Measurements from ENCODE around the gene CAPZA3. TPM values are rescaled to one million over a fixed set of nuclear protein-coding genes. Genes with fewer than 3 reads are reported as not detected.

The CAPZA3 gene
- total and polyA plus RNA-seq, 2 experiments from 2014 or later: not detected

DNA sequence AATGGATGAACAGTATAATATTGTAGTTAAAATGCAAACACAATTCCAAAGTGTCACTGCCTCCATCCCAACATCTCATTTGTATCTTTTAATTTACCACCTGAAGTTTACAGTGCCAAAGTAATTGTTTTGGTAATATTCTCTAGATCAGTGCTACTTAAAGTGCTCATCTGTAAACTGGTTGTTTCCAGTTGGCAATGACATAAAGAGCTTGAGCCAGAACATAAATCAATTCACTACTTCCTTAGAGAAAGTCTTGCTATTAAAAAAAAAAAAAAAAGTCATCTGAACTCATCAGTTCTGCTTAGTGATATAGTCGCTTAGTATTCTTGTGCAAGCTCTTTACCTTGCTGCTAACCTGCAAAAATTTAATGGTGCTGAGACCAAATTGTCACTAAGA, 16.5 kb upstream of the CAPZA3 start:
- Histone ChIP-seq H3K27ac (ENCODE audit: low read depth) (no peak overlapping the region), H3K27me3 (ENCODE audit: insufficient read depth) (no peaks in the 10 kb centered on the region), H3K9me2 (ENCODE audit: insufficient read depth) (no peaks in the 10 kb centered on the region), H3K4me2 (no peak overlapping the region), H2AFZ (no peak overlapping the region), H4K20me1 (replicated peaks; ENCODE audit: insufficient read depth) (no peaks in the 10 kb centered on the region), H3K79me2 (replicated peaks; ENCODE audit: insufficient read depth) (no peaks in the 10 kb centered on the region), H3K4me3 (no peak overlapping the region), H3F3A (replicated peaks; ENCODE audit: low read depth) (no peaks in the 10 kb centered on the region), H3K4me1 (ENCODE audit: insufficient read depth) (no peaks in the 10 kb centered on the region), H3K36me3 (ENCODE audit: insufficient read depth) (no peaks in the 10 kb centered on the region)
- no peak overlapping the region for H3K4me3 Mint-ChIP-seq
- H3K36me3 Mint-ChIP-seq (ENCODE audit: low read depth): no peaks in the 10 kb centered on the region
- ATAC-seq (no peak), DNase-seq (ENCODE audit: low spot score) (no peak)
- no peaks in the 10 kb centered on the region; the same call in 2 of the 3 replicates for H3K9me3 Mint-ChIP-seq
- no peaks in the 10 kb centered on the region for H3K4me1 Mint-ChIP-seq
- TF ChIP-seq ZNF114 (CRISPR knock-in tag; IDR thresholded peaks at IDR 0.05) (no peak), EZH2phosphoT487 (IDR thresholded peaks at IDR 0.05; ENCODE audit: unreplicated experiment) (no peak)
- TF ChIP-seq, protein P1, sequence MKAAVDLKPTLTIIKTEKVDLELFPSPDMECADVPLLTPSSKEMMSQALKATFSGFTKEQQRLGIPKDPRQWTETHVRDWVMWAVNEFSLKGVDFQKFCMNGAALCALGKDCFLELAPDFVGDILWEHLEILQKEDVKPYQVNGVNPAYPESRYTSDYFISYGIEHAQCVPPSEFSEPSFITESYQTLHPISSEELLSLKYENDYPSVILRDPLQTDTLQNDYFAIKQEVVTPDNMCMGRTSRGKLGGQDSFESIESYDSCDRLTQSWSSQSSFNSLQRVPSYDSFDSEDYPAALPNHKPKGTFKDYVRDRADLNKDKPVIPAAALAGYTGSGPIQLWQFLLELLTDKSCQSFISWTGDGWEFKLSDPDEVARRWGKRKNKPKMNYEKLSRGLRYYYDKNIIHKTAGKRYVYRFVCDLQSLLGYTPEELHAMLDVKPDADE (IDR thresholded peaks at IDR 0.05): no peak
- H3K27me3 Mint-ChIP-seq (ENCODE audit: insufficient read depth, low read depth, poor library complexity): no peaks in the 10 kb centered on the region
- no peak overlapping the region for H3K27ac Mint-ChIP-seq

DNA sequence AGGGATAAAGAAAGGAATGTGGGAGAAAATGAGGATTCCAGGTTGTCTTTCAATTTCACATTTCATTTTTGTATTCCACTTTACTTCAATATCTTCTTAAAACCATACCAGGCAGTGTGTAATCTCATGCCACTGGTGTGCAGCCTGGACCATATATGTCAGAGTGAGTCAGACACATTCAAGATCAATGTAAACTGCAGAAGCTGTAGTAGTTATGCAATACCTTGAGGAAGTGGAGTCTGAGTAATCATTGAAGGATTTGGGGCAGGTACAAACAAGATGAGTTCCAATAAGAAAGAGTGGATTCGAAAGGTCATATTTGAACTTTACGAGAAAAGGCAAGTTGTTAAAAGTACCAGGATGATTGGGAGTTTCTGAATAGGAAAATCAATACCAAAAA, 14.2 kb upstream of the CAPZA3 start:
- H3K36me3 Mint-ChIP-seq (ENCODE audit: low read depth): no peaks in the 10 kb centered on the region
- H3K4me2 ChIP-seq: no peak overlapping the region
- no peaks in the 10 kb centered on the region; the same call in 2 of the 3 replicates for H3K9me3 Mint-ChIP-seq
- H3K4me1 Mint-ChIP-seq: no peaks in the 10 kb centered on the region; the same call in 2 of the 3 replicates
- H3F3A ChIP-seq (replicated peaks; ENCODE audit: low read depth): no peaks in the 10 kb centered on the region
- DNase-seq (ENCODE audit: low spot score) (no peak), ATAC-seq (no peak)
- no peak overlapping the region; the same call in 1 of the 2 replicates for H2AFZ ChIP-seq
- no peak overlapping the region for H3K4me3 Mint-ChIP-seq
- no peaks in the 10 kb centered on the region for H4K20me1 ChIP-seq (replicated peaks; ENCODE audit: insufficient read depth)
- H3K36me3 ChIP-seq (ENCODE audit: insufficient read depth): no peaks in the 10 kb centered on the region
- H3K27ac Mint-ChIP-seq: no peak overlapping the region
- H3K27ac ChIP-seq (ENCODE audit: low read depth): no peak overlapping the region
- H3K27me3 ChIP-seq (ENCODE audit: insufficient read depth): no peaks in the 10 kb centered on the region
- H3K9me2 ChIP-seq (ENCODE audit: insufficient read depth): no peaks in the 10 kb centered on the region
- H3K4me1 ChIP-seq (ENCODE audit: insufficient read depth): no peaks in the 10 kb centered on the region
- H3K79me2 ChIP-seq (replicated peaks; ENCODE audit: insufficient read depth): no peaks in the 10 kb centered on the region
- H3K27me3 Mint-ChIP-seq (ENCODE audit: insufficient read depth, low read depth, poor library complexity): no peaks in the 10 kb centered on the region
- no peak overlapping the region for H3K4me3 ChIP-seq
- TF ChIP-seq JUNB (IDR thresholded peaks at IDR 0.05; ENCODE audit: unreplicated experiment) (no peak), POLR2AphosphoS5 (IDR thresholded peaks at IDR 0.05; ENCODE audit: low read depth) (no peak), ZNF331 (CRISPR knock-in tag; IDR thresholded peaks at IDR 0.05; ENCODE audit: low read depth) (no peak), CREB1 (CRISPR knock-in tag; IDR thresholded peaks at IDR 0.05; ENCODE audit: low read depth) (no peak), EZH2 (IDR thresholded peaks at IDR 0.05; ENCODE audit: low read depth, unreplicated experiment) (no peak), NANOG (IDR thresholded peaks at IDR 0.05; ENCODE audit: borderline replicate concordance) (no peak)
- TF ChIP-seq, protein P1 (IDR thresholded peaks at IDR 0.05): no peak
- TF ChIP-seq, protein P2, sequence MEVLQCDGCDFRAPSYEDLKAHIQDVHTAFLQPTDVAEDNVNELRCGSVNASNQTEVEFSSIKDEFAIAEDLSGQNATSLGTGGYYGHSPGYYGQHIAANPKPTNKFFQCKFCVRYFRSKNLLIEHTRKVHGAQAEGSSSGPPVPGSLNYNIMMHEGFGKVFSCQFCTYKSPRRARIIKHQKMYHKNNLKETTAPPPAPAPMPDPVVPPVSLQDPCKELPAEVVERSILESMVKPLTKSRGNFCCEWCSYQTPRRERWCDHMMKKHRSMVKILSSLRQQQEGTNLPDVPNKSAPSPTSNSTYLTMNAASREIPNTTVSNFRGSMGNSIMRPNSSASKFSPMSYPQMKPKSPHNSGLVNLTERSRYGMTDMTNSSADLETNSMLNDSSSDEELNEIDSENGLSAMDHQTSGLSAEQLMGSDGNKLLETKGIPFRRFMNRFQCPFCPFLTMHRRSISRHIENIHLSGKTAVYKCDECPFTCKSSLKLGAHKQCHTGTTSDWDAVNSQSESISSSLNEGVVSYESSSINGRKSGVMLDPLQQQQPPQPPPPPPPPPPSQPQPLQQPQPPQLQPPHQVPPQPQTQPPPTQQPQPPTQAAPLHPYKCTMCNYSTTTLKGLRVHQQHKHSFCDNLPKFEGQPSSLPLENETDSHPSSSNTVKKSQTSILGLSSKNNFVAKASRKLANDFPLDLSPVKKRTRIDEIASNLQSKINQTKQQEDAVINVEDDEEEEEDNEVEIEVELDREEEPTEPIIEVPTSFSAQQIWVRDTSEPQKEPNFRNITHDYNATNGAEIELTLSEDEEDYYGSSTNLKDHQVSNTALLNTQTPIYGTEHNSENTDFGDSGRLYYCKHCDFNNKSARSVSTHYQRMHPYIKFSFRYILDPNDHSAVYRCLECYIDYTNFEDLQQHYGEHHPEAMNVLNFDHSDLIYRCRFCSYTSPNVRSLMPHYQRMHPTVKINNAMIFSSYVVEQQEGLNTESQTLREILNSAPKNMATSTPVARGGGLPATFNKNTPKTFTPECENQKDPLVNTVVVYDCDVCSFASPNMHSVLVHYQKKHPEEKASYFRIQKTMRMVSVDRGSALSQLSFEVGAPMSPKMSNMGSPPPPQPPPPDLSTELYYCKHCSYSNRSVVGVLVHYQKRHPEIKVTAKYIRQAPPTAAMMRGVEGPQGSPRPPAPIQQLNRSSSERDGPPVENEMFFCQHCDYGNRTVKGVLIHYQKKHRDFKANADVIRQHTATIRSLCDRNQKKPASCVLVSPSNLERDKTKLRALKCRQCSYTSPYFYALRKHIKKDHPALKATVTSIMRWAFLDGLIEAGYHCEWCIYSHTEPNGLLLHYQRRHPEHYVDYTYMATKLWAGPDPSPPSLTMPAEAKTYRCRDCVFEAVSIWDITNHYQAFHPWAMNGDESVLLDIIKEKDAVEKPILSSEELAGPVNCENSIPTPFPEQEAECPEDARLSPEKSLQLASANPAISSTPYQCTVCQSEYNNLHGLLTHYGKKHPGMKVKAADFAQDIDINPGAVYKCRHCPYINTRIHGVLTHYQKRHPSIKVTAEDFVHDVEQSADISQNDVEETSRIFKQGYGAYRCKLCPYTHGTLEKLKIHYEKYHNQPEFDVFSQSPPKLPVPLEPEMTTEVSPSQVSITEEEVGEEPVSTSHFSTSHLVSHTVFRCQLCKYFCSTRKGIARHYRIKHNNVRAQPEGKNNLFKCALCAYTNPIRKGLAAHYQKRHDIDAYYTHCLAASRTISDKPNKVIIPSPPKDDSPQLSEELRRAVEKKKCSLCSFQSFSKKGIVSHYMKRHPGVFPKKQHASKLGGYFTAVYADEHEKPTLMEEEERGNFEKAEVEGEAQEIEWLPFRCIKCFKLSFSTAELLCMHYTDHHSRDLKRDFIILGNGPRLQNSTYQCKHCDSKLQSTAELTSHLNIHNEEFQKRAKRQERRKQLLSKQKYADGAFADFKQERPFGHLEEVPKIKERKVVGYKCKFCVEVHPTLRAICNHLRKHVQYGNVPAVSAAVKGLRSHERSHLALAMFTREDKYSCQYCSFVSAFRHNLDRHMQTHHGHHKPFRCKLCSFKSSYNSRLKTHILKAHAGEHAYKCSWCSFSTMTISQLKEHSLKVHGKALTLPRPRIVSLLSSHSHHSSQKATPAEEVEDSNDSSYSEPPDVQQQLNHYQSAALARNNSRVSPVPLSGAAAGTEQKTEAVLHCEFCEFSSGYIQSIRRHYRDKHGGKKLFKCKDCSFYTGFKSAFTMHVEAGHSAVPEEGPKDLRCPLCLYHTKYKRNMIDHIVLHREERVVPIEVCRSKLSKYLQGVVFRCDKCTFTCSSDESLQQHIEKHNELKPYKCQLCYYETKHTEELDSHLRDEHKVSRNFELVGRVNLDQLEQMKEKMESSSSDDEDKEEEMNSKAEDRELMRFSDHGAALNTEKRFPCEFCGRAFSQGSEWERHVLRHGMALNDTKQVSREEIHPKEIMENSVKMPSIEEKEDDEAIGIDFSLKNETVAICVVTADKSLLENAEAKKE (CRISPR knock-in tag; IDR thresholded peaks at IDR 0.05): no peak
- TF ChIP-seq, protein P3, sequence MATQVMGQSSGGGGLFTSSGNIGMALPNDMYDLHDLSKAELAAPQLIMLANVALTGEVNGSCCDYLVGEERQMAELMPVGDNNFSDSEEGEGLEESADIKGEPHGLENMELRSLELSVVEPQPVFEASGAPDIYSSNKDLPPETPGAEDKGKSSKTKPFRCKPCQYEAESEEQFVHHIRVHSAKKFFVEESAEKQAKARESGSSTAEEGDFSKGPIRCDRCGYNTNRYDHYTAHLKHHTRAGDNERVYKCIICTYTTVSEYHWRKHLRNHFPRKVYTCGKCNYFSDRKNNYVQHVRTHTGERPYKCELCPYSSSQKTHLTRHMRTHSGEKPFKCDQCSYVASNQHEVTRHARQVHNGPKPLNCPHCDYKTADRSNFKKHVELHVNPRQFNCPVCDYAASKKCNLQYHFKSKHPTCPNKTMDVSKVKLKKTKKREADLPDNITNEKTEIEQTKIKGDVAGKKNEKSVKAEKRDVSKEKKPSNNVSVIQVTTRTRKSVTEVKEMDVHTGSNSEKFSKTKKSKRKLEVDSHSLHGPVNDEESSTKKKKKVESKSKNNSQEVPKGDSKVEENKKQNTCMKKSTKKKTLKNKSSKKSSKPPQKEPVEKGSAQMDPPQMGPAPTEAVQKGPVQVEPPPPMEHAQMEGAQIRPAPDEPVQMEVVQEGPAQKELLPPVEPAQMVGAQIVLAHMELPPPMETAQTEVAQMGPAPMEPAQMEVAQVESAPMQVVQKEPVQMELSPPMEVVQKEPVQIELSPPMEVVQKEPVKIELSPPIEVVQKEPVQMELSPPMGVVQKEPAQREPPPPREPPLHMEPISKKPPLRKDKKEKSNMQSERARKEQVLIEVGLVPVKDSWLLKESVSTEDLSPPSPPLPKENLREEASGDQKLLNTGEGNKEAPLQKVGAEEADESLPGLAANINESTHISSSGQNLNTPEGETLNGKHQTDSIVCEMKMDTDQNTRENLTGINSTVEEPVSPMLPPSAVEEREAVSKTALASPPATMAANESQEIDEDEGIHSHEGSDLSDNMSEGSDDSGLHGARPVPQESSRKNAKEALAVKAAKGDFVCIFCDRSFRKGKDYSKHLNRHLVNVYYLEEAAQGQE (IDR thresholded peaks at IDR 0.05; ENCODE audit: unreplicated experiment): no peak
